ENCODE measurements around the gene HOXD10. TPM values are rescaled to one million over a fixed set of nuclear protein-coding genes. Genes with fewer than 3 reads are reported as not detected.

The HOXD10 gene
- total and polyA plus RNA-seq, 2 experiments from 2014 or later: 16.0 to 17.2 TPM

- H3K4me1 ChIP-seq (ENCODE audit: insufficient read depth): no peaks in the 10 kb centered on the region
- no peak overlapping the region for H3K4me3 ChIP-seq
- H3K4me2 ChIP-seq (ENCODE audit: unreplicated experiment): no peak overlapping the region
- no peak for TF ChIP-seq EZH2 (IDR thresholded peaks at IDR 0.05; ENCODE audit: insufficient read depth, poor library complexity, severe bottlenecking)
- no peak for TF ChIP-seq EZH2phosphoT487 (IDR thresholded peaks at IDR 0.05; ENCODE audit: insufficient read depth, low read depth)
- H2AFZ ChIP-seq: no peak overlapping the region
- in situ Hi-C loops (cut with MboI): loop anchor here (10.0 kb wide), 1 partner anchor 307 kb away; no protein-coding TSS in a partner anchor
- H3K9me3 ChIP-seq (ENCODE audit: low read depth): no peaks in the 10 kb centered on the region
- H3K27me3 ChIP-seq (replicated peaks; ENCODE audit: insufficient read depth): no peaks in the 10 kb centered on the region
- H3K9me2 ChIP-seq (ENCODE audit: insufficient read depth): no peaks in the 10 kb centered on the region
- no peak for DNase-seq
- H3K36me3 ChIP-seq (ENCODE audit: low read depth): no peaks in the 10 kb centered on the region
- no peak overlapping the region for H3K9ac ChIP-seq
- WGBS, 2 experiments (ENCODE audit: low coverage in 1 of 2, low lambda C conversion rate in 2 of 2, missing lambda C conversion rate in 2 of 2): 93 to 96% methylated on average over 32 of the region's 32 CpGs
- H3F3A ChIP-seq (ENCODE audit: insufficient read depth): no peaks in the 10 kb centered on the region
- H3K27ac ChIP-seq: no peak overlapping the region
- peaks cover 2% of the 10 kb centered on the region; the same call in 1 of the 2 replicates for H4K20me1 ChIP-seq (ENCODE audit: insufficient read depth)
- H3K79me2 ChIP-seq (ENCODE audit: insufficient read depth): peaks cover 93% of the 10 kb centered on the region
These were observed 30.7 kb downstream of the HOXD10 start for GRCh38 chr2:176147210-176147799.

- Histone ChIP-seq H4K20me1 (ENCODE audit: insufficient read depth) (peaks cover 2% of the 10 kb centered on the region; the same call in 1 of the 2 replicates), H3K4me2 (ENCODE audit: unreplicated experiment) (no peak overlapping the region), H3K4me1 (ENCODE audit: insufficient read depth) (no peaks in the 10 kb centered on the region), H2AFZ (no peak overlapping the region), H3K27me3 (replicated peaks; ENCODE audit: insufficient read depth) (no peaks in the 10 kb centered on the region), H3K36me3 (ENCODE audit: low read depth) (peaks cover 4% of the 10 kb centered on the region; the same call in 1 of the 2 replicates), H3K9me3 (ENCODE audit: low read depth) (no peaks in the 10 kb centered on the region), H3F3A (ENCODE audit: insufficient read depth) (no peaks in the 10 kb centered on the region), H3K9ac (no peak overlapping the region), H3K4me3 (no peak overlapping the region), H3K79me2 (ENCODE audit: insufficient read depth) (peaks cover 86% of the 10 kb centered on the region), H3K27ac (no peak overlapping the region), H3K9me2 (ENCODE audit: insufficient read depth) (no peaks in the 10 kb centered on the region)
- 87% methylated on average over 28 to 31 of the region's 31 CpGs for WGBS, 2 experiments (ENCODE audit: low coverage in 1 of 2, low lambda C conversion rate in 2 of 2, missing lambda C conversion rate in 2 of 2)
- in situ Hi-C loops (cut with MboI): loop anchor here (10.0 kb wide), 1 partner anchor 307 kb away; no protein-coding TSS in a partner anchor
- TF ChIP-seq EZH2 (IDR thresholded peaks at IDR 0.05; ENCODE audit: insufficient read depth, poor library complexity, severe bottlenecking) (no peak), EZH2phosphoT487 (IDR thresholded peaks at IDR 0.05; ENCODE audit: insufficient read depth, low read depth) (no peak)
- no peak for DNase-seq
These were observed 31.4 kb downstream of the HOXD10 start for GRCh38 chr2:176147800-176148496.

- Histone ChIP-seq H3K4me3 (no peak overlapping the region), H3K4me1 (ENCODE audit: insufficient read depth) (no peaks in the 10 kb centered on the region), H3K4me2 (ENCODE audit: unreplicated experiment) (no peak overlapping the region), H3K27ac (no peak overlapping the region), H3F3A (ENCODE audit: insufficient read depth) (0 out of 2 replicates have a peak, but pooled peaks cover 5% of the 10 kb centered on the region), H3K9me2 (ENCODE audit: insufficient read depth) (no peaks in the 10 kb centered on the region), H3K9me3 (ENCODE audit: low read depth) (no peaks in the 10 kb centered on the region), H3K27me3 (replicated peaks; ENCODE audit: insufficient read depth) (no peaks in the 10 kb centered on the region), H3K9ac (no peak overlapping the region), H4K20me1 (ENCODE audit: insufficient read depth) (peaks cover 2% of the 10 kb centered on the region; the same call in 1 of the 2 replicates), H2AFZ (no peak overlapping the region), H3K36me3 (ENCODE audit: low read depth) (peaks cover 4% of the 10 kb centered on the region; the same call in 1 of the 2 replicates), H3K79me2 (ENCODE audit: insufficient read depth) (peaks cover 77% of the 10 kb centered on the region)
- TF ChIP-seq EZH2 (IDR thresholded peaks at IDR 0.05; ENCODE audit: insufficient read depth, poor library complexity, severe bottlenecking) (no peak), EZH2phosphoT487 (IDR thresholded peaks at IDR 0.05; ENCODE audit: insufficient read depth, low read depth) (no peak)
- in situ Hi-C loops (cut with MboI): loop anchor here (10.0 kb wide), 1 partner anchor 306 kb away; no protein-coding TSS in a partner anchor
- 97 to 99% methylated on average over 11 of the region's 11 CpGs for WGBS, 2 experiments (ENCODE audit: low coverage in 1 of 2, low lambda C conversion rate in 2 of 2, missing lambda C conversion rate in 2 of 2)
- no peak for DNase-seq
These were observed 32.3 kb downstream of the HOXD10 start for GRCh38 chr2:176148751-176149421.

- H3K4me2 ChIP-seq (ENCODE audit: unreplicated experiment): no peak overlapping the region
- 98% methylated on average over 21 to 22 of the region's 22 CpGs for WGBS, 2 experiments (ENCODE audit: low coverage in 1 of 2, low lambda C conversion rate in 2 of 2, missing lambda C conversion rate in 2 of 2)
- no peak for DNase-seq
- peaks cover 70% of the 10 kb centered on the region for H3K79me2 ChIP-seq (ENCODE audit: insufficient read depth)
- H3K27ac ChIP-seq: no peak overlapping the region
- in situ Hi-C loops (cut with MboI): loop anchor here (10.0 kb wide), 1 partner anchor 305 kb away; no protein-coding TSS in a partner anchor
- no peak overlapping the region for H2AFZ ChIP-seq
- H3F3A ChIP-seq (ENCODE audit: insufficient read depth): 0 out of 2 replicates have a peak, but pooled peaks cover 11% of the 10 kb centered on the region
- H3K4me1 ChIP-seq (ENCODE audit: insufficient read depth): no peaks in the 10 kb centered on the region
- peaks cover 2% of the 10 kb centered on the region; the same call in 1 of the 2 replicates for H4K20me1 ChIP-seq (ENCODE audit: insufficient read depth)
- H3K9ac ChIP-seq: no peak overlapping the region
- no peaks in the 10 kb centered on the region for H3K27me3 ChIP-seq (replicated peaks; ENCODE audit: insufficient read depth)
- H3K36me3 ChIP-seq (ENCODE audit: low read depth): peaks cover 8% of the 10 kb centered on the region; the same call in 1 of the 2 replicates
- no peaks in the 10 kb centered on the region for H3K9me3 ChIP-seq (ENCODE audit: low read depth)
- TF ChIP-seq EZH2 (IDR thresholded peaks at IDR 0.05; ENCODE audit: insufficient read depth, poor library complexity, severe bottlenecking) (no peak), EZH2phosphoT487 (IDR thresholded peaks at IDR 0.05; ENCODE audit: insufficient read depth, low read depth) (no peak)
- H3K9me2 ChIP-seq (ENCODE audit: insufficient read depth): no peaks in the 10 kb centered on the region
- H3K4me3 ChIP-seq: no peak overlapping the region
These were observed 32.9 kb downstream of the HOXD10 start for GRCh38 chr2:176149481-176149938.

Measured in GM23248 (cell line).